ENCODE data around the gene PNPLA7. TPM values are rescaled to one million over a fixed set of nuclear protein-coding genes. Genes with fewer than 3 reads are reported as not detected.

The PNPLA7 gene
- total and polyA plus RNA-seq, 2 of the 4 experiments (the other 2 are of a cell fraction): under 0.01 to 0.89 TPM

DNA sequence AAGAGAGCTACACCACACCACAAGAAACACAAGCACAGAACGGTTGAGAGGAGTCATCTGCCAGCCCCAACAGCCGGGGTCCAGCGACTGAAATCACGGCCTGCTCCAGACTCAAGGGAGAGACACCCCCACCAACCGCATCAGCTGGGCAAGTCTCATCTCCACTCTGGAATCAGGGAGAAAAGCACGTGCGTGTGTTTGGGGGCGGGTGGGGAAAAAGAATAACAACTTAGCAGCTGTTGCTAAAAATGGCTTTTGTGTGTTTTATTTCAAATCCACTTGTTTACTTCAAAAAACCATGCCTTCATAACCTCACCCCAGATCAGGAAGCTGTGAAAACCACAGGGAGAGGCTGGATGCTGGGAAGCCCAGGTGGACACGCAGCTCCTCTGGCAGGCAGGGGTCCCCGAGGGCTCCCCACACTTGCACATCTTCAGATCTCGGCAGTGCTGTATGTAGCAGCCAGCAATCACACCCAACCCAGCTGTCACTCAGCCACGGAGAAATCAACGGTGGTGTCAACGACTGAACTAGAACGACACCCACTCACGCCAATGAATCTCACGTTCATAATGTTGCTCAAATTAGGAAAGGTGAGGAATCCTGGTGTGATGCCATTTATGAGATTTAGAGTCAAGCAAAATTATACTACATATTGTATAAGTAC is 19.0 kb downstream of the PNPLA7 start:
- no peak overlapping the region for H2BK5ac ChIP-seq (ENCODE audit: low read depth, low read length, poor library complexity, severe bottlenecking)
- H3K9me1 ChIP-seq (ENCODE audit: insufficient read depth, low read length): no peaks in the 10 kb centered on the region; the same call in 1 of the 2 replicates
- no peak overlapping the region for H3K56ac ChIP-seq (ENCODE audit: extremely low read depth, insufficient read depth, low read length)
- H4K20me1 ChIP-seq (ENCODE audit: insufficient read depth, low read length): peaks cover 7% of the 10 kb centered on the region; the same call in 1 of the 2 replicates
- no peak overlapping the region for H3K23ac ChIP-seq (ENCODE audit: low read depth, low read length)
- no peak overlapping the region for H3K18ac ChIP-seq (ENCODE audit: low read depth, low read length)
- intact Hi-C loops (cut with micrococcal nuclease) (no loop called here), dilution Hi-C loops (cut with HindIII; ENCODE audit: low sequenced_read_pairs, unreplicated experiment) (no loop called here), in situ Hi-C loops (cut with MboI; ENCODE audit: low sequenced_read_pairs) (no loop called here)
- no peaks in the 10 kb centered on the region for H3K79me1 ChIP-seq (ENCODE audit: low read depth in 1 of 2, low read length in 2 of 2)
- H4K8ac ChIP-seq (ENCODE audit: low read depth in 2 of 2, low read length in 2 of 2): no peak overlapping the region
- BruUV-seq (replicated peaks): no TSS peak
- no peaks in the 10 kb centered on the region for H3K36me3 ChIP-seq (ENCODE audit: control insufficient read depth, insufficient read depth, low read length)
- TF ChIP-seq CEBPB (IDR thresholded peaks at IDR 0.05; ENCODE audit: low read depth, low read length): no peak
- peak; percentile 81 for TF ChIP-seq BHLHE40 (IDR thresholded peaks at IDR 0.05; ENCODE audit: low read depth, low read length)
- TF ChIP-seq MAFK (IDR thresholded peaks at IDR 0.05; ENCODE audit: low read depth, low read length): no peak
- peaks cover 4% of the 10 kb centered on the region for H3K27me3 ChIP-seq (ENCODE audit: control insufficient read depth, insufficient read depth, low read length)
- H2AK9ac ChIP-seq (replicated peaks; ENCODE audit: low read depth, low read length, poor library complexity): no peak overlapping the region
- CTCF ChIA-PET: no interaction called here
- POLR2A ChIA-PET (ENCODE audit: unreplicated experiment): no interaction called here
- H2AK5ac ChIP-seq (ENCODE audit: low read depth, low read length): peak overlapping the region; percentile 33; the same call in 1 of the 2 replicates
- no peak overlapping the region for H4K5ac ChIP-seq (ENCODE audit: low read depth, low read length)
- no peak overlapping the region for H2BK15ac ChIP-seq (ENCODE audit: low read depth, low read length)
- no peak overlapping the region for H3K14ac ChIP-seq (replicated peaks; ENCODE audit: low read depth, low read length)
- no peaks in the 10 kb centered on the region for H3K9me3 ChIP-seq (ENCODE audit: control insufficient read depth, insufficient read depth, low read length)
- H2BK20ac ChIP-seq (ENCODE audit: low read depth, low read length): no peak overlapping the region
- H4K91ac ChIP-seq (ENCODE audit: insufficient read depth, low read depth, low read length): no peak overlapping the region
- H2BK120ac ChIP-seq (ENCODE audit: low read depth, low read length): no peak overlapping the region
- DNase-seq (peak; percentile 34), ATAC-seq (ENCODE audit: low read depth) (peak; percentile 65)
- peaks cover 8% of the 10 kb centered on the region for H3K4me1 ChIP-seq (ENCODE audit: control insufficient read depth, insufficient read depth, low read length)
- H3K9ac ChIP-seq (ENCODE audit: low read depth, low read length): no peak overlapping the region
- H3K27ac ChIP-seq (ENCODE audit: insufficient read depth, low read length): no peak overlapping the region
- 27% methylated on average over 2 of the region's 17 CpGs; no CpG with 5 or more reads in 1 of the 2 experiments for WGBS, 2 experiments (ENCODE audit: extremely low coverage in 2 of 2, insufficient read length in 1 of 2)
- H3K4me2 ChIP-seq (ENCODE audit: low read depth, low read length): peak overlapping the region; percentile 19; the same call in 1 of the 2 replicates
- H2AFZ ChIP-seq (replicated peaks; ENCODE audit: low read length, poor library complexity): no peak overlapping the region
- no peak overlapping the region for H3K4ac ChIP-seq (ENCODE audit: low read depth, low read length)
- H3K4me3 ChIP-seq (ENCODE audit: insufficient read depth, low read depth, low read length): no peak overlapping the region

All from IMR-90 (cell line).